Skeletal muscle satellite cell (primary cell): Measurements from ENCODE around the gene KBTBD7.
A peak's percentile ranks its signal among the peaks of the same experiment; 100 is the strongest.

Experiments
- H3K27me3 ChIP-seq: 2 replicates; pipeline ENCODE4 v1.7.0; 2013; ENCODE audit warnings: low read length; ENCODE audit not compliant: control insufficient read depth, insufficient read depth
- H3K36me3 ChIP-seq: 2 replicates; pipeline ENCODE4 v1.7.0; 2013; ENCODE audit warnings: mild to moderate bottlenecking, control low read depth, low read length; ENCODE audit not compliant: insufficient read depth
- H3K4me1 ChIP-seq: 2 replicates; pipeline ENCODE4 v1.7.0; 2013; ENCODE audit warnings: low read length; ENCODE audit not compliant: control insufficient read depth, insufficient read depth
- H3K4me2 ChIP-seq: 2 replicates; pipeline ENCODE4 v1.7.0; 2013; ENCODE audit warnings: mild to moderate bottlenecking, low read length
- H3K4me3 ChIP-seq: 2 replicates; pipeline ENCODE4 v1.7.0; 2013; ENCODE audit warnings: low read length
- H3K9ac ChIP-seq: 2 replicates; pipeline ENCODE4 v1.7.0; 2013; ENCODE audit warnings: mild to moderate bottlenecking, low read depth, low read length, moderate library complexity
- H3K9me3 ChIP-seq: replicated peaks from 2 replicates; pipeline ENCODE4 v1.7.0; 2013; ENCODE audit warnings: mild to moderate bottlenecking, control low read depth, low read length

The KBTBD7 gene

GRCh38 chr13:41154042-41154441 is 40.3 kb downstream of the KBTBD7 start:
- no peaks in the 10 kb centered on the region for H3K4me1 ChIP-seq
- no peaks in the 10 kb centered on the region for H3K27me3 ChIP-seq
- no peak overlapping the region for H3K4me3 ChIP-seq
- no peak overlapping the region for H3K9ac ChIP-seq
- H3K9me3 ChIP-seq, result peaks cover 13% of the 10 kb centered on the region
- no peak overlapping the region for H3K4me2 ChIP-seq
- H3K36me3 ChIP-seq, result no peaks in the 10 kb centered on the region

- Histone ChIP-seq H3K4me2 (no peak overlapping the region), H3K9me3 (peaks cover 23% of the 10 kb centered on the region), H3K27me3 (no peaks in the 10 kb centered on the region), H3K9ac (no peak overlapping the region), H3K36me3 (no peaks in the 10 kb centered on the region), H3K4me3 (no peak overlapping the region), H3K4me1 (no peaks in the 10 kb centered on the region)
Measured at GRCh38 chr13:41152005-41152404, 42.4 kb downstream of the KBTBD7 start.

- Histone ChIP-seq H3K9me3 (peaks cover 23% of the 10 kb centered on the region), H3K27me3 (no peaks in the 10 kb centered on the region), H3K36me3 (no peaks in the 10 kb centered on the region), H3K4me3 (no peak overlapping the region), H3K4me1 (peaks cover 8% of the 10 kb centered on the region), H3K9ac (no peak overlapping the region), H3K4me2 (no peak overlapping the region)
Measured at GRCh38 chr13:41150058-41150457, 44.3 kb downstream of the KBTBD7 start.

GRCh38 chr13:41148419-41149283 is 45.7 kb downstream of the KBTBD7 start:
- peaks cover 23% of the 10 kb centered on the region for H3K9me3 ChIP-seq
- no peak overlapping the region for H3K4me2 ChIP-seq
- peaks cover 16% of the 10 kb centered on the region for H3K4me1 ChIP-seq
- H3K4me3 ChIP-seq, result no peak overlapping the region
- no peaks in the 10 kb centered on the region for H3K36me3 ChIP-seq
- no peaks in the 10 kb centered on the region for H3K27me3 ChIP-seq
- H3K9ac ChIP-seq, result no peak overlapping the region

- H3K4me1 ChIP-seq, result peaks cover 18% of the 10 kb centered on the region
- no peak overlapping the region for H3K9ac ChIP-seq
Measured at GRCh38 chr13:41145136-41145908, 49.0 kb downstream of the KBTBD7 start.

GRCh38 chr13:41144576-41144975 is 49.8 kb downstream of the KBTBD7 start:
- Histone ChIP-seq H3K9me3 (peaks cover 15% of the 10 kb centered on the region), H3K27me3 (no peaks in the 10 kb centered on the region), H3K4me2 (no peak overlapping the region), H3K9ac (no peak overlapping the region), H3K36me3 (no peaks in the 10 kb centered on the region), H3K4me3 (no peak overlapping the region), H3K4me1 (peaks cover 24% of the 10 kb centered on the region)

More at GRCh38 chr13:41145136-41145908, 49.0 kb downstream of the KBTBD7 start:
- Histone ChIP-seq H3K27me3 (no peaks in the 10 kb centered on the region), H3K4me3 (no peak overlapping the region), H3K36me3 (no peaks in the 10 kb centered on the region), H3K4me2 (peak overlapping the region; percentile 53), H3K9me3 (peaks cover 22% of the 10 kb centered on the region)
